AG09309 (cell line): ENCODE measurements around the gene TECR.

Experiments used
- DNase-seq: peaks from one replicate; pipeline ENCODE4 v3.0.0-alpha.2; 2010; ENCODE audit warnings: low read depth
- H3K4me3 ChIP-seq: 2 replicates; pipeline ENCODE4 v1.5.1; 2011; ENCODE audit warnings: mild to moderate bottlenecking, low read depth, low read length, moderate library complexity; ENCODE audit not compliant: control insufficient read depth
- TF ChIP-seq, protein P1 (sequence below): IDR thresholded peaks from 2 replicates; pipeline ENCODE4 v1.5.1; 2011; ENCODE audit warnings: mild to moderate bottlenecking, low read depth, low read length, inconsistent platforms; ENCODE audit not compliant: insufficient read depth, control insufficient read depth; ENCODE audit errors: missing control alignments

The TECR gene

DNA sequence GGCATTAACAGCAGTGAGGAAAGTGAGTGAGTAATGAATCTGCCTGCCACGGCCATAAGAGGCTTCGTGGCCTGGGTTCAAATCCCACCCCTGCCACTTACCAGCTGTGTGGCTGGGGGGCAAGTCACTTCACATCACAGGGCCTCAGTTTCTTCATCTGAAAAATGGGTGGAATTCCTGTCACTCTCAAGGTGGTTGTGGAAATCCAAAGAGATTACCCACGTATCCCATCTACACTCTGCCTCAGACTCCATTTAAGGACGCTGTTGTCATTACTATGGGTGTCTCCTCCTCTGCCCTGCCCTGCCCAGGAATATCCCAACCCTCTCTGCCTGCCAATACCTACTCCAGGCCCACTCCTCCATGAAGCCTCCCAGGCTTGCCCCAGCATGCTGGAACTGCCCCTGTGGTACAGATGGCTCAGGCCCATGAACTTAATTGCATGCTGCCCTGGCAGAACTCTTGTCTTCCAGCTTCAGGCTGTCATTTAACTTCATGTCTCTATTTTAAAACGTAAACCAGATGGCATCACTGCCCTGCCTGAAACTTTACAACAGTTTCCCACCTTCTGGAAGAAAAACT is 36.5 kb upstream of the TECR start:
- TF ChIP-seq, protein P1, sequence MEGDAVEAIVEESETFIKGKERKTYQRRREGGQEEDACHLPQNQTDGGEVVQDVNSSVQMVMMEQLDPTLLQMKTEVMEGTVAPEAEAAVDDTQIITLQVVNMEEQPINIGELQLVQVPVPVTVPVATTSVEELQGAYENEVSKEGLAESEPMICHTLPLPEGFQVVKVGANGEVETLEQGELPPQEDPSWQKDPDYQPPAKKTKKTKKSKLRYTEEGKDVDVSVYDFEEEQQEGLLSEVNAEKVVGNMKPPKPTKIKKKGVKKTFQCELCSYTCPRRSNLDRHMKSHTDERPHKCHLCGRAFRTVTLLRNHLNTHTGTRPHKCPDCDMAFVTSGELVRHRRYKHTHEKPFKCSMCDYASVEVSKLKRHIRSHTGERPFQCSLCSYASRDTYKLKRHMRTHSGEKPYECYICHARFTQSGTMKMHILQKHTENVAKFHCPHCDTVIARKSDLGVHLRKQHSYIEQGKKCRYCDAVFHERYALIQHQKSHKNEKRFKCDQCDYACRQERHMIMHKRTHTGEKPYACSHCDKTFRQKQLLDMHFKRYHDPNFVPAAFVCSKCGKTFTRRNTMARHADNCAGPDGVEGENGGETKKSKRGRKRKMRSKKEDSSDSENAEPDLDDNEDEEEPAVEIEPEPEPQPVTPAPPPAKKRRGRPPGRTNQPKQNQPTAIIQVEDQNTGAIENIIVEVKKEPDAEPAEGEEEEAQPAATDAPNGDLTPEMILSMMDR, result no peak
- H3K4me3 ChIP-seq, result no peak overlapping the region
- DNase-seq, result no peak

DNA sequence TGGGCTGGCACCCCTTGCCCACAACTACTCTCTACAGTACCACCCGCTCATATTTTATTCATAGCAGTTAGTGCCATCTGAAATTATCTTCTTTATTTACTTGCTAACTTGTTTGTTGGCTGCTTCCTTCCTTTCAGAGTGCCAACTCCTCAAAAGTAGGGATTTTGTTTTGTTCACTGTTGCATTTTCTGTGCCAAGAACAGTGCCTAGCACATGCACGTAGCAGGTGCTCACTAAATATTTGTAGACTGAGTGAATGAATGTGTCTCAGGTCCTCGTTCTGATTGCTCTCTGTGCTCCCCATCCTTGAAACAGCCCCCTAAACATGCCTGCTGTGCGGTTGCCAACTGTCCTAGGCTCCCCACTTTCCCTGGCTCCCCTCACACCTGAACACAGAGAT is 35.0 kb upstream of the TECR start:
- peak overlapping the region; percentile 68 for H3K4me3 ChIP-seq
- TF ChIP-seq, protein P1, result no peak
- no peak for DNase-seq

DNA sequence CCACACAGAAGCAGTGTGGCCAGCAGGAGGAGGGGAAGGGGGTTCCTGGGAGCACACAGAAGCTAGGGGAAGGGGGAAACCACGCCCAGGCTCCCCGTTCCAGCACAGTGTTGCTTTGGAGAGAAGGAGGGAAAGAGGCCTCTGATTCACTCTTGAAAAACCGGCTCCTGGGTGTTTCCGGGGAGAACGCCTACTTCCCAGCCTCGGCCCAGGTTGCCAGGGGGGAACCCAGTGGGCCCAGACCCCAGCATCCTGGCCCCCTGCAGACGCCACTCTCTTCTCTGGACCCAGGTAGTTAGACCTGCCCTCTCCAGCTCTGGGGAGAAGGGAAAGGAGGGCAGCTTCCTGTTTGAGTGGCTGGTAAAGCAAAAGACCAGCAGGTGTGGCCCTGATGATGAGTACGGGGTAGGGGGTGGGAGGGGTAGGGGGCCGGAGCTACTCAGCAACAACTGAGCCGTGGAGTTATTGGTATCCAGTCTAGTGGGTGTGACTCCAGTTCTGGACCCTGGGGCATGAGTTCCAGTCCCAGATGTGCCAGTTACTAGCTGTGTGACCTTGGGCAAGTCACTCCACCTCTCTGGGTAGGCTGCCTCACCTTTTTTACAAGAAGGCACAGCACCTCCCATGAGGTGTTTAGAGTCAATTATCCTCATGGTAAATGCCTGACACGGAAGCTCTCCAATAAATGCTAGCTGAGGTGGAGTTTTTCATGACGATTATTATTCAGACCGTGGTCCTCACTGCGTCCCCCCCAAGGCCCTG is 34.3 kb upstream of the TECR start:
- no peak for DNase-seq
- peak overlapping the region; percentile 68 for H3K4me3 ChIP-seq

DNA sequence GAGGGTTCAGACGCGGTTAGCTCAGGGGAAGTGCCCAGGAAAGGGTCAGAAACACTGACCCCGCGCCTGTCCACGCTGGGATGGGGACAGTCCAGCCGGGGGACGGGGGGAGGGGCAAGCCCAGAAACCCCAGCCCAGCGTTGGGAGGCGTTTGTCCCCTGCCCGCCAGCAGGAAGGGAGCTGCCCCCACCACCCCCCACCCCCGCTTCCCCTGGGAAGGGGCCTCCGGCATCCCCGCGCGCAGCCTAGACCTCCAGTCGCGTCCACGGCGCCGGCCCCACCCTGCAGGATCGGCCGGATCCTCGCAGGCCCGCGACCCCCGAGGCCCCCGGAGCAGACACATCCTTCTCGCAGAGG is 33.7 kb upstream of the TECR start:
- DNase-seq, result no peak
- TF ChIP-seq, protein P1, result no peak
- H3K4me3 ChIP-seq, result peak overlapping the region; percentile 68

More for the DNA sequence above, 34.3 kb upstream of the TECR start:
- TF ChIP-seq, protein P1, result no peak

DNA sequence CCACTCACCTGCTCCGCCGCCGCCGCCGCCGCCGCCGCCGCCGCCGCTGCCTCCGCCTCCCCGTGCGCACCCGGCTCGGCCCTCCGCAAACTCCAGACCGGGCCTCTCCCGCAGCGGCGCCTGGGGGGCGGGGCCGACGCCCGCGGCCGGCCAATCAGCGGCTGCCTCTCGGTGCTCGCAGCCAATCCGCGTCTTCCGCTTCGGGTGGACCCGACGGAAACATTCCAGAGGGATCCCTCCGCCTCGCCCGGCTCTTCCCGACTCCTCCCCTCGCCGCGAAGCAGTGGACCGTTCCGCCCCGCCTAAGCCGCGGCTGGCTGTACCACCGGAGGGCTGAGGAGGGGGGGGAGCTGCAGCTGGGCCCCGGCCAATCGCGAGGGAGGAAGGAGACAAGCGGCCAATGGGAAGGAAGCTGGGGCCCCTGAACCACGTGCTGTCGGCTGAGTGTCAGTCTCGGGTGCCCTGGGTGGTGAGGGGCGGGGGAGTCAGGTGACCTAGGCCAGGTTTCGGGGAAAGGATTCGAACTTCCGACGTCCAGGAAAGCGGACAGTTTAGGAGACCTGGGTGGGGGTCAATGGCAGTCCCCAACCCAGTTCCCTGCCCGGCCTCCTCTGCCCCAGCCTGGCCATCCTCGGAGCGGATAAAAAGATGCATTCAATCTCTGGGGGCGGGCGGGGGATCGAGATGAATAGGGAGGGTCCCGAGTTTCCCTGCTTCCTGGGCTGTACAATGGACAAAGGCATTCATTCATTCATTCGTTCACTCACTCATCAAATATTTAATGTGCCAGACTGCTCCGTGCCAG is 33.2 kb upstream of the TECR start, which contains the start of gene GIPC1:
GIPC1 (minus strand) TSS at position 99 of the 805 bp plus-strand sequence. CDS start 13,151 bp downstream, outside the sequence.
- DNase-seq, result peak; percentile 96
- TF ChIP-seq, protein P1, result no peak
- peak within 1 kb of the TSS; percentile 68 for H3K4me3 ChIP-seq

DNA sequence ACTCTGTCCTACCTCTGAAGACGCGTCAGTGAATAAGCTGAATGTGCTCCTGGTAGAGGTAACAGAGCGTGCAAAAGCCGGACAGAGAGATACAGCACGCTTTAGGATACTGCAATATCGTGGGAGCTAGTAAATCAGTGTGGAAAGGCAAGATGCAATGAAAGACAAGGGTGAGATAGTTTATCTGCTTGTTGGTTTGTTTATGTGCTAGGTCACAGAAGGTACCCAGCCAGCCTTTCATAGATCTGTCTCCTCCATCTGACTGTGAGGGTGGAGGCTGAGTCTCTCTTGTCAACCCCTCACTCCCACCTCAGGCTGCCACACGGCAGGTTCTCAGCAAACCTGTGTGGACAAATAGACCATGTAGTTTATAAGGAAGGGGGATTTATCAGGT is 32.6 kb upstream of the TECR start:
- TF ChIP-seq, protein P1, result no peak
- no peak overlapping the region for H3K4me3 ChIP-seq
- no peak for DNase-seq
